ENCODE data around the gene VPS52.

VPS52 gene

GRCh38 chr6:33205191-33206026 lies 66.3 kb downstream of the VPS52 start:
- peak; percentile 44 for DNase-seq (ENCODE audit: low read depth, low spot score)
- peak overlapping the region; percentile 70 for H3K4me3 ChIP-seq (ENCODE audit: low read depth, low read length)
- TF ChIP-seq, protein P1, sequence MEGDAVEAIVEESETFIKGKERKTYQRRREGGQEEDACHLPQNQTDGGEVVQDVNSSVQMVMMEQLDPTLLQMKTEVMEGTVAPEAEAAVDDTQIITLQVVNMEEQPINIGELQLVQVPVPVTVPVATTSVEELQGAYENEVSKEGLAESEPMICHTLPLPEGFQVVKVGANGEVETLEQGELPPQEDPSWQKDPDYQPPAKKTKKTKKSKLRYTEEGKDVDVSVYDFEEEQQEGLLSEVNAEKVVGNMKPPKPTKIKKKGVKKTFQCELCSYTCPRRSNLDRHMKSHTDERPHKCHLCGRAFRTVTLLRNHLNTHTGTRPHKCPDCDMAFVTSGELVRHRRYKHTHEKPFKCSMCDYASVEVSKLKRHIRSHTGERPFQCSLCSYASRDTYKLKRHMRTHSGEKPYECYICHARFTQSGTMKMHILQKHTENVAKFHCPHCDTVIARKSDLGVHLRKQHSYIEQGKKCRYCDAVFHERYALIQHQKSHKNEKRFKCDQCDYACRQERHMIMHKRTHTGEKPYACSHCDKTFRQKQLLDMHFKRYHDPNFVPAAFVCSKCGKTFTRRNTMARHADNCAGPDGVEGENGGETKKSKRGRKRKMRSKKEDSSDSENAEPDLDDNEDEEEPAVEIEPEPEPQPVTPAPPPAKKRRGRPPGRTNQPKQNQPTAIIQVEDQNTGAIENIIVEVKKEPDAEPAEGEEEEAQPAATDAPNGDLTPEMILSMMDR (IDR thresholded peaks at IDR 0.05; ENCODE audit: low read depth, low read length): no peak
- in situ Hi-C loops (cut with HindIII; ENCODE audit: low sequenced_read_pairs): no loop called here

GRCh38 chr6:33204415-33205190 lies 67.1 kb downstream of the VPS52 start, which contains the start of gene HSD17B8:
Gene HSD17B8 (plus strand): TSS chr6:33204655. CDS start chr6:33204669, 14 bp downstream.
- TF ChIP-seq, protein P1 (IDR thresholded peaks at IDR 0.05; ENCODE audit: low read depth, low read length): no peak
- in situ Hi-C loops (cut with HindIII; ENCODE audit: low sequenced_read_pairs): no loop called here
- H3K4me3 ChIP-seq (ENCODE audit: low read depth, low read length): peak within 1 kb of the TSS; percentile 70
- DNase-seq (ENCODE audit: low read depth, low spot score): peak; percentile 88

DNA sequence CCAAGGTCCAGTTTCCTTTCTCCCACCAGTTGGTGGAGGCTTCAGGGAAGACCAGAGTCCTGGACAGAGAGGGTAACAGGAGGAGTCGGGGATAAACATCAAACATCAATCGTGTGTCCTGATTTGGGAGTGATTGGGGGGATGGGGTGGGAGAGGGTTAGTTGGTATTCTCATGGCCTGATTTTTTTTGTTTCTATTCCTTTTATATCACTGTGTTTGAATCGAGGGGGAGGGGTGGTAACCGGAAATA lies 67.6 kb downstream of the VPS52 start:
- TF ChIP-seq, protein P1 (IDR thresholded peaks at IDR 0.05; ENCODE audit: low read depth, low read length): no peak
- DNase-seq (ENCODE audit: low read depth, low spot score): no peak
- H3K4me3 ChIP-seq (ENCODE audit: low read depth, low read length): peak overlapping the region; percentile 70
- in situ Hi-C loops (cut with HindIII; ENCODE audit: low sequenced_read_pairs): no loop called here

- in situ Hi-C loops (cut with HindIII; ENCODE audit: low sequenced_read_pairs): no loop called here
- no peak for DNase-seq (ENCODE audit: low read depth, low spot score)
- TF ChIP-seq, protein P1 (IDR thresholded peaks at IDR 0.05; ENCODE audit: low read depth, low read length): no peak
- H3K4me3 ChIP-seq (ENCODE audit: low read depth, low read length): no peak overlapping the region
Measured at GRCh38 chr6:33203443-33204164, 68.1 kb downstream of the VPS52 start.

- in situ Hi-C loops (cut with HindIII; ENCODE audit: low sequenced_read_pairs): no loop called here
- DNase-seq (ENCODE audit: low read depth, low spot score): no peak
- TF ChIP-seq, protein P1 (IDR thresholded peaks at IDR 0.05; ENCODE audit: low read depth, low read length): no peak
- no peak overlapping the region for H3K4me3 ChIP-seq (ENCODE audit: low read depth, low read length)
Measured at GRCh38 chr6:33202799-33203198, 68.9 kb downstream of the VPS52 start.

DNA sequence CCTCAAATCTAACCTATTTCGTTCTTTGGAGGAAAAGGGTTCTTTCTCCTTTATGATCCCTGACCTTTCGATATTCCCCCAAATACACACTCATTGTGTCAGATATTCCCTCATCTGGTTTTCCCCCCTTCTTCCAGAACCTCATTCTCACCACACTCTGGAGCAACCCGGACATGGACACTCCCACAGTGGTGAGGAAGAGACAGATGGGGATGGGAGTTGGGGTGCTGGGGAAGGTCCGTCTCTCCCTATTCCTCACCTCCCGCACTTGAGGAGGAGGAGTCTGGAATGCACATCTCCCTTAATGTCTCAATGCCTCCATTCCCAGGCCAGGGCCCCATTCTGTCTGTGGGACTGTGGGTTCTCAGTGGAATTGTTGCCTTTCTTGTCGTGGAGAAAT lies 69.7 kb downstream of the VPS52 start:
- TF ChIP-seq, protein P1 (IDR thresholded peaks at IDR 0.05; ENCODE audit: low read depth, low read length): no peak
- in situ Hi-C loops (cut with HindIII; ENCODE audit: low sequenced_read_pairs): no loop called here
- H3K4me3 ChIP-seq (ENCODE audit: low read depth, low read length): peak overlapping the region; percentile 82
- DNase-seq (ENCODE audit: low read depth, low spot score): no peak

Measured in astrocyte of the spinal cord (primary cell).